GM23338 (cell line): ENCODE results near the gene SH3TC2. TPM values are rescaled to one million over a fixed set of nuclear protein-coding genes. Genes with fewer than 3 reads are reported as not detected.

Source experiments
- ATAC-seq: fragments of 200-7000 bp; cut with Tn5 transposase; 3 replicates; pipeline ENCODE4 v1.9.1; 2020
- DNase-seq: peaks from one replicate; pipeline ENCODE4 v3.0.0-alpha.2; 2015; ENCODE audit warnings: low spot score
- H2AFZ ChIP-seq: fragments of 200-600 bp; sonication (generic); 2 replicates; pipeline ENCODE4 v1.8.0; 2016; ENCODE audit warnings: antibody characterized with exemption, mild to moderate bottlenecking, moderate library complexity
- H3F3A ChIP-seq: fragments of 200-600 bp; sonication (generic); replicated peaks from 2 replicates; pipeline ENCODE4 v1.8.0; 2017; ENCODE audit warnings: antibody characterized with exemption, mixed run types, low read depth
- H3K27ac ChIP-seq: fragments of 200-600 bp; sonication (generic); 2 replicates; pipeline ENCODE4 v1.6.1; 2016; ENCODE audit warnings: low read depth
- H3K27me3 ChIP-seq: fragments of 200-600 bp; sonication (generic); 2 replicates; pipeline ENCODE4 v1.8.0; 2016; ENCODE audit warnings: mild to moderate bottlenecking, mixed run types, moderate library complexity; ENCODE audit not compliant: insufficient read depth
- H3K36me3 ChIP-seq: fragments of 200-600 bp; sonication (generic); 2 replicates; pipeline ENCODE4 v1.8.0; 2016; ENCODE audit warnings: mild to moderate bottlenecking; ENCODE audit not compliant: insufficient read depth
- H3K4me1 ChIP-seq: fragments of 200-600 bp; sonication (generic); 2 replicates; pipeline ENCODE4 v1.8.0; 2016; ENCODE audit warnings: mild to moderate bottlenecking, moderate library complexity; ENCODE audit not compliant: insufficient read depth
- H3K4me2 ChIP-seq: fragments of 200-600 bp; sonication (generic); 2 replicates; pipeline ENCODE4 v1.7.1; 2017; ENCODE audit warnings: mixed run types
- H3K4me3 ChIP-seq: fragments of 200-600 bp; sonication (generic); 2 replicates; pipeline ENCODE4 v1.6.1; 2016; ENCODE audit warnings: mixed run types
- H3K79me2 ChIP-seq: fragments of 200-600 bp; sonication (generic); replicated peaks from 2 replicates; pipeline ENCODE4 v1.8.0; 2017; ENCODE audit warnings: mild to moderate bottlenecking; ENCODE audit not compliant: insufficient read depth
- H3K9me2 ChIP-seq: fragments of 200-600 bp; sonication (generic); 2 replicates; pipeline ENCODE4 v1.8.0; 2017; ENCODE audit not compliant: insufficient read depth
- H4K20me1 ChIP-seq: fragments of 200-600 bp; sonication (generic); replicated peaks from 2 replicates; pipeline ENCODE4 v1.8.0; 2017; ENCODE audit warnings: mild to moderate bottlenecking; ENCODE audit not compliant: insufficient read depth
- H3K27ac Mint-ChIP-seq: 2 replicates; pipeline ENCODE4 v1.8.0; 2020; ENCODE audit warnings: inconsistent platforms, mild to moderate bottlenecking, moderate library complexity, mixed read lengths
- H3K27me3 Mint-ChIP-seq: 3 replicates; pipeline ENCODE4 v1.8.0; 2022; ENCODE audit warnings: low read depth, mild to moderate bottlenecking, moderate library complexity, mixed read lengths, inconsistent platforms; ENCODE audit not compliant: insufficient read depth, poor library complexity
- H3K36me3 Mint-ChIP-seq: 3 replicates; pipeline ENCODE4 v1.8.0; 2021; ENCODE audit warnings: low read depth, mild to moderate bottlenecking, inconsistent platforms, moderate library complexity, mixed read lengths
- H3K4me1 Mint-ChIP-seq: 3 replicates; pipeline ENCODE4 v1.8.0; 2020; ENCODE audit warnings: mild to moderate bottlenecking, inconsistent platforms, mixed read lengths
- H3K4me3 Mint-ChIP-seq: 3 replicates; pipeline ENCODE4 v1.8.0; 2021; ENCODE audit warnings: moderate library complexity, mild to moderate bottlenecking, inconsistent platforms, mixed read lengths
- H3K9me3 Mint-ChIP-seq: 3 replicates; pipeline ENCODE4 v1.8.0; 2020; ENCODE audit warnings: moderate library complexity, mild to moderate bottlenecking, inconsistent platforms, mixed read lengths
- CREB1 ChIP-seq: fragments of 250-450 bp; sonication (Bioruptor Pico); IDR thresholded peaks from 2 replicates; pipeline ENCODE4 v1.5.0; 2020; ENCODE audit warnings: low read depth, mild to moderate bottlenecking, moderate library complexity
- ETS1 ChIP-seq: IDR thresholded peaks from 2 replicates; pipeline ENCODE4 v1.6.1; 2016; ENCODE audit warnings: antibody characterized with exemption
- JUNB ChIP-seq: IDR thresholded peaks from one replicate; pipeline ENCODE4 v1.6.1; 2016; ENCODE audit warnings: antibody characterized with exemption; ENCODE audit not compliant: unreplicated experiment
- POLR2AphosphoS5 ChIP-seq: IDR thresholded peaks from 2 replicates; pipeline ENCODE4 v1.6.1; 2016; ENCODE audit warnings: antibody characterized with exemption, low read depth
- STAT1 ChIP-seq: IDR thresholded peaks from one replicate; pipeline ENCODE4 v1.6.1; 2016; ENCODE audit warnings: antibody characterized with exemption; ENCODE audit not compliant: unreplicated experiment
- ZNF114 ChIP-seq: fragments of 250-450 bp; sonication (Bioruptor Pico); IDR thresholded peaks from 2 replicates; pipeline ENCODE4 v1.5.0; 2020; ENCODE audit warnings: mild to moderate bottlenecking, moderate library complexity
- ZNF462 ChIP-seq: fragments of 250-450 bp; sonication (Bioruptor Pico); IDR thresholded peaks from 2 replicates; pipeline ENCODE4 v1.5.0; 2020; ENCODE audit warnings: mild to moderate bottlenecking, moderate library complexity
- polyA plus RNA-seq: library from polyadenylated mRNA; unstranded; fragments of >200 nt; fragmentation: Nextera tagmentation; extraction: Ambion mirVana; gene quantifications from 2 replicates; pipeline ENCODE4 v1.2.1, GENCODE V29; 2016
- total RNA-seq: library from RNA; depleted of rRNA; stranded (reverse); fragments of >200 nt; shearing (Covaris generic); gene quantifications from 2 replicates; pipeline ENCODE4 v1.2.3, GENCODE V29; 2014

SH3TC2 gene
- total and polyA plus RNA-seq, 2 experiments from 2014 or later, result 0.10 to 0.17 TPM

GRCh38 chr5:149011728-149012127 is 51.1 kb downstream of the SH3TC2 start:
- no peaks in the 10 kb centered on the region for H4K20me1 ChIP-seq
- no peaks in the 10 kb centered on the region for H3K4me1 ChIP-seq
- H3K27me3 ChIP-seq, result no peaks in the 10 kb centered on the region
- Mint-ChIP-seq H3K27ac (no peak overlapping the region), H3K36me3 (no peaks in the 10 kb centered on the region), H3K9me3 (no peaks in the 10 kb centered on the region), H3K4me1 (no peaks in the 10 kb centered on the region), H3K27me3 (peaks cover 2% of the 10 kb centered on the region), H3K4me3 (no peak overlapping the region)
- no peaks in the 10 kb centered on the region for H3F3A ChIP-seq
- ATAC-seq (no peak), DNase-seq (no peak)
- H3K27ac ChIP-seq, result no peak overlapping the region
- H3K9me2 ChIP-seq, result no peaks in the 10 kb centered on the region
- H3K36me3 ChIP-seq, result no peaks in the 10 kb centered on the region
- no peaks in the 10 kb centered on the region for H3K79me2 ChIP-seq
- TF ChIP-seq ETS1 (no peak), POLR2AphosphoS5 (no peak), JUNB (no peak), STAT1 (no peak), CREB1 (CRISPR knock-in tag) (no peak), ZNF462 (CRISPR knock-in tag) (no peak), ZNF114 (CRISPR knock-in tag) (no peak)
- H3K4me2 ChIP-seq, result no peak overlapping the region
- no peak overlapping the region for H3K4me3 ChIP-seq
- peak overlapping the region; percentile 52; the same call in 1 of the 2 replicates for H2AFZ ChIP-seq
